DND-41 (cell line): ENCODE results near the gene DTNBP1.
A peak's percentile ranks its signal among the peaks of the same experiment; 100 is the strongest.

Source experiments
- ATAC-seq: fragments of 200-7000 bp; cut with Tn5 transposase; 3 replicates; pipeline ENCODE4 v1.9.1; 2021; ENCODE audit warnings: low read depth; ENCODE audit not compliant: insufficient read depth
- DNase-seq: peaks from one replicate; pipeline ENCODE4 v3.0.0-alpha.2; 2020
- H2AFZ ChIP-seq: 2 replicates; pipeline ENCODE4 v1.6.0; 2012; ENCODE audit warnings: low read depth, low read length
- H3K27ac ChIP-seq: 2 replicates; pipeline ENCODE4 v1.5.1; 2012; ENCODE audit warnings: low read length, inconsistent platforms
- H3K27me3 ChIP-seq: fragments of 200-600 bp; sonication (generic); 2 replicates; pipeline ENCODE4 v1.6.0; 2012; ENCODE audit warnings: low read length, mild to moderate bottlenecking, inconsistent platforms; ENCODE audit not compliant: insufficient read depth, poor library complexity
- H3K36me3 ChIP-seq: 2 replicates; pipeline ENCODE4 v1.5.1; 2012; ENCODE audit warnings: low read length, inconsistent platforms; ENCODE audit not compliant: insufficient read depth
- H3K4me1 ChIP-seq: 2 replicates; pipeline ENCODE4 v1.5.1; 2012; ENCODE audit warnings: mild to moderate bottlenecking, low read length; ENCODE audit not compliant: insufficient read depth
- H3K4me2 ChIP-seq: 2 replicates; pipeline ENCODE4 v1.6.0; 2012; ENCODE audit warnings: mild to moderate bottlenecking, moderate library complexity, low read length, inconsistent platforms; ENCODE audit not compliant: insufficient read depth
- H3K4me3 ChIP-seq, 2 experiments: fragments of 200-600 bp in 1 of 2; shearing (Covaris generic) in 1 of 2; 2 replicates each; pipeline ENCODE4 v1.5.1; 2012 to 2016; ENCODE audit warnings: inconsistent platforms in 2 of 2, low read length in 2 of 2, mild to moderate bottlenecking in 2 of 2, low read depth in 1 of 2, moderate library complexity in 1 of 2
- H3K79me2 ChIP-seq: 2 replicates; pipeline ENCODE4 v1.6.0; 2012; ENCODE audit warnings: low read length, inconsistent platforms; ENCODE audit not compliant: insufficient read depth
- H3K9ac ChIP-seq: 2 replicates; pipeline ENCODE4 v1.6.0; 2012; ENCODE audit warnings: low read depth, mild to moderate bottlenecking, inconsistent platforms, low read length, moderate library complexity
- H3K9me3 ChIP-seq: 2 replicates; pipeline ENCODE4 v1.5.1; 2012; ENCODE audit warnings: low read length, moderate library complexity, mild to moderate bottlenecking, inconsistent platforms; ENCODE audit not compliant: insufficient read depth, severe bottlenecking
- H4K20me1 ChIP-seq: 2 replicates; pipeline ENCODE4 v1.6.0; 2012; ENCODE audit warnings: low read length; ENCODE audit not compliant: insufficient read depth
- CTCF ChIP-seq: IDR thresholded peaks from 2 replicates; pipeline ENCODE4 v1.5.1; 2012; ENCODE audit warnings: borderline replicate concordance, low read length, moderate library complexity, mild to moderate bottlenecking; ENCODE audit not compliant: poor library complexity, severe bottlenecking; ENCODE audit errors: extremely low read depth
- EZH2 ChIP-seq: IDR thresholded peaks from 3 replicates; pipeline ENCODE4 v1.6.1; 2012; ENCODE audit warnings: borderline replicate concordance, low read depth, mild to moderate bottlenecking, moderate library complexity, low read length, inconsistent platforms; ENCODE audit not compliant: severe bottlenecking

The DTNBP1 gene

DNA sequence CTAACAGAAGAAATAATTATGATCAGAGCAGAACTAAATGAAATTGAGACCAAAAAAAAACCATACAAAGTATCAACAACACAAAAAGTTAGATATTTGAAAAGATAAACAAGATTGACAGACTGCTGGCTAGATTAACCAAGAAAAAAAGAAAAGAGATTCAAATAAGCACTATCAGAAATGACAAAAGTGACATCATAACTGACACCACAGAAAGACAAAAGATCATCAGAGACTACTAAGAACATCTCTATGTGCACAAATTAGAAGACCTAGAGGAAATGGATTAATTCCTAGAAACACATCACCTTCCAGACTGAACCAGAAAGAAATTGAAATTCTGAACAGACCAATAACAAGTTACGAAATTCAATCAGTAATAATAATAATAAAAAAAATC lies 17.9 kb downstream of the DTNBP1 start:
- no peak overlapping the region for H3K9ac ChIP-seq
- H3K27me3 ChIP-seq = no peaks in the 10 kb centered on the region
- no peak for TF ChIP-seq EZH2
- H3K27ac ChIP-seq = no peak overlapping the region
- no peak overlapping the region for H3K4me2 ChIP-seq
- DNase-seq = no peak
- peaks cover 47% of the 10 kb centered on the region for H3K79me2 ChIP-seq
- no peak overlapping the region for H2AFZ ChIP-seq
- H3K9me3 ChIP-seq = peaks cover 32% of the 10 kb centered on the region
- H4K20me1 ChIP-seq = 0 out of 2 replicates have a peak, but pooled peaks cover 3% of the 10 kb centered on the region
- no peak overlapping the region for H3K4me3 ChIP-seq
- peaks cover 78% of the 10 kb centered on the region for H3K36me3 ChIP-seq
- no peak for ATAC-seq
- H3K4me1 ChIP-seq = no peaks in the 10 kb centered on the region

GRCh38 chr6:15643542-15643941 lies 19.3 kb downstream of the DTNBP1 start:
- H3K27me3 ChIP-seq = no peaks in the 10 kb centered on the region
- H3K4me3 ChIP-seq = no peak overlapping the region
- H3K27ac ChIP-seq = no peak overlapping the region
- no peaks in the 10 kb centered on the region for H3K4me1 ChIP-seq
- H3K36me3 ChIP-seq = peaks cover 73% of the 10 kb centered on the region
- no peak overlapping the region for H3K4me2 ChIP-seq
- ATAC-seq (no peak), DNase-seq (no peak)
- no peak overlapping the region for H2AFZ ChIP-seq
- no peak overlapping the region for H3K9ac ChIP-seq
- TF ChIP-seq EZH2 (no peak), CTCF (no peak)
- H3K79me2 ChIP-seq = peaks cover 47% of the 10 kb centered on the region
- 0 out of 2 replicates have a peak, but pooled peaks cover 3% of the 10 kb centered on the region for H4K20me1 ChIP-seq
- peaks cover 32% of the 10 kb centered on the region for H3K9me3 ChIP-seq

DNA sequence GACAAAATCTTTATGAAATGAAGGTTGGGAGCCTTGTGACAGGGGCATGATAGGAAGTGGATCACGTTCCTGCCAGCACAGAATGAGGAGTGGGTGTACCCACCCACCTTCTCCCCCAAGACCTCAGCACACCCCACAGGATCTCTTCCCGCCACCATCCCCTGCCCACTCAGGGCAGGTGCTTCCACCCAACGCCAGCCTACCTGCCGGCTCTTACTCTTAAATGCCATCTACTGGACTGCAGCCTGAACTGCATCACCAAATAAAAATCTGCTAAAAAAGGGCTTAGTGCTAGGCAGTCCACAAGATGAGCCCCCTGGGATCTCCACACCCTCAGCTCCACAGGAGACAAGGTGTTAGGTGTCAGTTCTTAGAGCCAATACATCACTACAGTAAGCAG lies 20.6 kb downstream of the DTNBP1 start:
- H3K9me3 ChIP-seq = peaks cover 32% of the 10 kb centered on the region
- no peaks in the 10 kb centered on the region for H3K27me3 ChIP-seq
- H3K36me3 ChIP-seq = peaks cover 67% of the 10 kb centered on the region
- no peak overlapping the region for H3K27ac ChIP-seq
- peaks cover 44% of the 10 kb centered on the region for H3K79me2 ChIP-seq
- no peak overlapping the region for H3K9ac ChIP-seq
- TF ChIP-seq EZH2 (no peak), CTCF (peak; percentile 33)
- H4K20me1 ChIP-seq = 0 out of 2 replicates have a peak, but pooled peaks cover 3% of the 10 kb centered on the region
- ATAC-seq (no peak), DNase-seq (no peak)
- H3K4me1 ChIP-seq = no peaks in the 10 kb centered on the region
- no peak overlapping the region for H3K4me3 ChIP-seq
- no peak overlapping the region for H2AFZ ChIP-seq
- no peak overlapping the region for H3K4me2 ChIP-seq

DNA sequence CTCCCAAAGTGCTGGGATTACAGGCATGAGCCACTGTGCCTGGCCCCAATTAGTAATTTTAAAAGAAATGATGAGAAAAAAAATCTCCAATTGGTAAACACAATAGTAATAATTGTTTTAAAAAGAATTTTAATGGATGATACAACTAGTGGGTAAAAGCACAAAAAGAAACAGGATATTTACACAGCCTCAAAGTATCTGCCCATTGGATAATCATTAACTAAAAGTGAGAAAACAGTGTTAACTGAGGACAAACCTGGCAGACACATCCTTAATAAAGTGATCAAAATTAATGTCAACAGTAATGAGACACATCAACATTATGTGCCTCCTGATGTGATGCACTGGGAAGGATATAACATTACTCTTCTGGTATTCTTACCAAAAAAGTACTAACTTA lies 24.5 kb downstream of the DTNBP1 start:
- H4K20me1 ChIP-seq = 0 out of 2 replicates have a peak, but pooled peaks cover 3% of the 10 kb centered on the region
- TF ChIP-seq CTCF = no peak
- TF ChIP-seq EZH2 = no peak
- no peaks in the 10 kb centered on the region for H3K27me3 ChIP-seq
- no peak overlapping the region for H3K4me2 ChIP-seq
- DNase-seq (no peak), ATAC-seq (no peak)
- peaks cover 14% of the 10 kb centered on the region; the same call in 1 of the 2 replicates for H3K79me2 ChIP-seq
- H3K27ac ChIP-seq = no peak overlapping the region
- H3K4me1 ChIP-seq = no peaks in the 10 kb centered on the region
- H3K4me3 ChIP-seq = no peak overlapping the region
- H3K9ac ChIP-seq = no peak overlapping the region
- H2AFZ ChIP-seq = no peak overlapping the region
- H3K36me3 ChIP-seq = peaks cover 57% of the 10 kb centered on the region
- peaks cover 11% of the 10 kb centered on the region for H3K9me3 ChIP-seq
